ENCODE measurements around the gene FTL. TPM values are rescaled to one million over a fixed set of nuclear protein-coding genes. Genes with fewer than 3 reads are reported as not detected.

The FTL gene
- polyA plus RNA-seq, 2 of the 4 experiments (the other 2 are of a cell fraction), result 4,743 to 13,930 TPM

DNA sequence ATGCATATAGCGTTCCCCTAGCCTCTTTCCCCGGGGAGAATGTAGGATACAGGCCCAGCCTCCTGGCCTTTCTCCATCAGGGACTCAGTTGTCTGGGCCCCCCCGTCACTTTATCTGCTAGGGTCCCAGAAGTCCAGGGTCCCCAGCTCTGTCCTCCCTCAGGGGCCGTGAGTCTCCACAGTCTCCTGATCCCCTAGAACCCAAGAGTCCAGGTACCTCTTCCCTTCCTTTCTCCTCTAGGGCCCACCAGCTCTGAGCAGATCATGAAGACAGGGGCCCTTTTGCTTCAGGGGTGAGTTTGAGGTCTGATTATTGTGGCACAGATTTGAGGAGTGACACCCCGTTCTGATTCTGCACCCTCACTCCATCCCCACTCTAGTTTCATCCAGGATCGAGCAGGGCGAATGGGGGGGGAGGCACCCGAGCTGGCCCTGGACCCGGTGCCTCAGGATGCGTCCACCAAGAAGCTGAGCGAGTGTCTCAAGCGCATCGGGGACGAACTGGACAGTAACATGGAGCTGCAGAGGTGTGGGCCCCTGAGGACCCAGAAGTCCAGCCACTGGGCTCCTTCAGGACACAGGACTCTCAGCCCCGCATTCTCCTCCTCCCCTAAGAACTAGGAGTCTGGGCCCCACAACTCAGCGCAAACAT lies 9.7 kb upstream of the FTL start:
- WGBS (ENCODE audit: missing lambda C conversion rate), result 52% methylated on average over 16 of the region's 16 CpGs
- Histone ChIP-seq H3K4me2 (peak overlapping the region; percentile 97), H3K27ac (peak overlapping the region; percentile 96 to 97), H3K9me3 (no peaks in the 10 kb centered on the region), H3K4me3 (peak overlapping the region; percentile 83), H3K4me1 (peaks cover 16% of the 10 kb centered on the region)
- ATAC-seq, result peak; percentile 3 to 20; a peak in 1 of 6 replicates
- ChIA-PET CTCF (interaction anchor here (0.7 to 2.6 kb wide), 8 partner anchors 15 to 167 kb away, joined by 3 to 15 read pairs (median 6); partner anchors contain the start of gene NUCB1), POLR2A (interaction anchor here (1.4 to 6.5 kb wide), 5 partner anchors 9 to 83 kb away, joined by 6 to 47 read pairs (median 13); partner anchors contain the start of genes NUCB1 and PPP1R15A)
- TF ChIP-seq, protein P1, sequence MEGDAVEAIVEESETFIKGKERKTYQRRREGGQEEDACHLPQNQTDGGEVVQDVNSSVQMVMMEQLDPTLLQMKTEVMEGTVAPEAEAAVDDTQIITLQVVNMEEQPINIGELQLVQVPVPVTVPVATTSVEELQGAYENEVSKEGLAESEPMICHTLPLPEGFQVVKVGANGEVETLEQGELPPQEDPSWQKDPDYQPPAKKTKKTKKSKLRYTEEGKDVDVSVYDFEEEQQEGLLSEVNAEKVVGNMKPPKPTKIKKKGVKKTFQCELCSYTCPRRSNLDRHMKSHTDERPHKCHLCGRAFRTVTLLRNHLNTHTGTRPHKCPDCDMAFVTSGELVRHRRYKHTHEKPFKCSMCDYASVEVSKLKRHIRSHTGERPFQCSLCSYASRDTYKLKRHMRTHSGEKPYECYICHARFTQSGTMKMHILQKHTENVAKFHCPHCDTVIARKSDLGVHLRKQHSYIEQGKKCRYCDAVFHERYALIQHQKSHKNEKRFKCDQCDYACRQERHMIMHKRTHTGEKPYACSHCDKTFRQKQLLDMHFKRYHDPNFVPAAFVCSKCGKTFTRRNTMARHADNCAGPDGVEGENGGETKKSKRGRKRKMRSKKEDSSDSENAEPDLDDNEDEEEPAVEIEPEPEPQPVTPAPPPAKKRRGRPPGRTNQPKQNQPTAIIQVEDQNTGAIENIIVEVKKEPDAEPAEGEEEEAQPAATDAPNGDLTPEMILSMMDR (IDR thresholded peaks at IDR 0.05), result no peak
- TF ChIP-seq, protein P2, sequence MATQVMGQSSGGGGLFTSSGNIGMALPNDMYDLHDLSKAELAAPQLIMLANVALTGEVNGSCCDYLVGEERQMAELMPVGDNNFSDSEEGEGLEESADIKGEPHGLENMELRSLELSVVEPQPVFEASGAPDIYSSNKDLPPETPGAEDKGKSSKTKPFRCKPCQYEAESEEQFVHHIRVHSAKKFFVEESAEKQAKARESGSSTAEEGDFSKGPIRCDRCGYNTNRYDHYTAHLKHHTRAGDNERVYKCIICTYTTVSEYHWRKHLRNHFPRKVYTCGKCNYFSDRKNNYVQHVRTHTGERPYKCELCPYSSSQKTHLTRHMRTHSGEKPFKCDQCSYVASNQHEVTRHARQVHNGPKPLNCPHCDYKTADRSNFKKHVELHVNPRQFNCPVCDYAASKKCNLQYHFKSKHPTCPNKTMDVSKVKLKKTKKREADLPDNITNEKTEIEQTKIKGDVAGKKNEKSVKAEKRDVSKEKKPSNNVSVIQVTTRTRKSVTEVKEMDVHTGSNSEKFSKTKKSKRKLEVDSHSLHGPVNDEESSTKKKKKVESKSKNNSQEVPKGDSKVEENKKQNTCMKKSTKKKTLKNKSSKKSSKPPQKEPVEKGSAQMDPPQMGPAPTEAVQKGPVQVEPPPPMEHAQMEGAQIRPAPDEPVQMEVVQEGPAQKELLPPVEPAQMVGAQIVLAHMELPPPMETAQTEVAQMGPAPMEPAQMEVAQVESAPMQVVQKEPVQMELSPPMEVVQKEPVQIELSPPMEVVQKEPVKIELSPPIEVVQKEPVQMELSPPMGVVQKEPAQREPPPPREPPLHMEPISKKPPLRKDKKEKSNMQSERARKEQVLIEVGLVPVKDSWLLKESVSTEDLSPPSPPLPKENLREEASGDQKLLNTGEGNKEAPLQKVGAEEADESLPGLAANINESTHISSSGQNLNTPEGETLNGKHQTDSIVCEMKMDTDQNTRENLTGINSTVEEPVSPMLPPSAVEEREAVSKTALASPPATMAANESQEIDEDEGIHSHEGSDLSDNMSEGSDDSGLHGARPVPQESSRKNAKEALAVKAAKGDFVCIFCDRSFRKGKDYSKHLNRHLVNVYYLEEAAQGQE (IDR thresholded peaks at IDR 0.05), result no peak
- no peak for TF ChIP-seq HDAC2 (IDR thresholded peaks at IDR 0.05)
- no peak for TF ChIP-seq ZNF302 (CRISPR knock-in tag; IDR thresholded peaks at IDR 0.05)
- TF ChIP-seq NPAS2 (CRISPR knock-in tag; IDR thresholded peaks at IDR 0.05; ENCODE audit: borderline replicate concordance), result no peak
- no peak for TF ChIP-seq KDM1A (IDR thresholded peaks at IDR 0.05; ENCODE audit: low read depth)
- TF ChIP-seq, protein P3, sequence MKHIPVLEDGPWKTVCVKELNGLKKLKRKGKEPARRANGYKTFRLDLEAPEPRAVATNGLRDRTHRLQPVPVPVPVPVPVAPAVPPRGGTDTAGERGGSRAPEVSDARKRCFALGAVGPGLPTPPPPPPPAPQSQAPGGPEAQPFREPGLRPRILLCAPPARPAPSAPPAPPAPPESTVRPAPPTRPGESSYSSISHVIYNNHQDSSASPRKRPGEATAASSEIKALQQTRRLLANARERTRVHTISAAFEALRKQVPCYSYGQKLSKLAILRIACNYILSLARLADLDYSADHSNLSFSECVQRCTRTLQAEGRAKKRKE (CRISPR knock-in tag; IDR thresholded peaks at IDR 0.05; ENCODE audit: low read depth), result no peak
- TF ChIP-seq NR3C1 (IDR thresholded peaks at IDR 0.05), result no peak
- no peak for TF ChIP-seq HOXB13 (CRISPR knock-in tag; IDR thresholded peaks at IDR 0.05; ENCODE audit: low read depth)
- DNase-seq (ENCODE audit: low read depth in 1 of 2, low spot score in 1 of 2), result no peak
- no peak for FAIRE-seq

DNA sequence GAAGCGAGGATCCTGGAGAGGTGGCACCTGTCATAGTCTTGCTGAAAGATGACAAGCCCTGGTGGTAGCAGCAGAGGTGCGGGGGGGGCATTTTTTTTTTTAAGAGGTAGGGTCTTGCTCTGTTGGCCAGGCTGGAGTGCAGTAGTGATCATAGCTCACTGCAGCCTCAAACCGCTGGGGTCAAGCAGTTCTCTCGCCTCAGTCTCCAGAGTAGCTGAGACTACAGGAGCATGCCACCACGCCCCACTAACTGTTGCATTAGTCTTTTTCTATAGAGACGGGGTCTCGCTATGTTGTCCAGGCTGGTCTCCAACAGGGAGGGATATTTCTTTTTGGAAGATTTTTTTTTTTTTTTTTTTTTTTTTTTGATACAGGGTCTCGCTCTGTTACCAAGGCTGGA lies 7.1 kb upstream of the FTL start:
- 92% methylated on average over 8 of the region's 8 CpGs for WGBS (ENCODE audit: missing lambda C conversion rate)
- Histone ChIP-seq H3K4me2 (no peak overlapping the region), H3K4me3 (no peak overlapping the region), H3K4me1 (peaks cover 42% of the 10 kb centered on the region), H3K27ac (no peak overlapping the region), H3K9me3 (no peaks in the 10 kb centered on the region)
- ChIA-PET POLR2A (interaction anchor here (1.2 to 6.5 kb wide), 3 partner anchors 11 to 86 kb away, joined by 4 to 47 read pairs (median 4); partner anchors contain the start of genes NUCB1 and PPP1R15A), CTCF (interaction anchor here (0.7 to 5.4 kb wide), 3 partner anchors 13 to 108 kb away, joined by 4 to 39 read pairs (median 4); no protein-coding TSS in a partner anchor)
- DNase-seq (ENCODE audit: low read depth in 1 of 2, low spot score in 1 of 2) (no peak), ATAC-seq (no peak), FAIRE-seq (no peak)
- TF ChIP-seq MYC (IDR thresholded peaks at IDR 0.05; ENCODE audit: borderline replicate concordance, low read length) (no peak), CBX2 (IDR thresholded peaks at IDR 0.05; ENCODE audit: borderline replicate concordance, low read depth) (no peak), ESRRA (IDR thresholded peaks at IDR 0.05; ENCODE audit: borderline replicate concordance, low read length) (no peak), RAD21 (conservative IDR thresholded peaks at IDR 0.05 in 1 of 2, IDR thresholded peaks at IDR 0.05 in 1 of 2) (no peak), FOSB (CRISPR knock-in tag; IDR thresholded peaks at IDR 0.05) (no peak), RCOR1 (IDR thresholded peaks at IDR 0.05; ENCODE audit: low read depth, low read length) (no peak), ZSCAN20 (CRISPR knock-in tag; IDR thresholded peaks at IDR 0.05) (no peak), CEBPB (IDR thresholded peaks at IDR 0.05) (no peak), TP53 (CRISPR knock-in tag; IDR thresholded peaks at IDR 0.05) (no peak), EHF (CRISPR knock-in tag; IDR thresholded peaks at IDR 0.05) (no peak), JUN (IDR thresholded peaks at IDR 0.05) (no peak), TFCP2L1 (CRISPR knock-in tag; IDR thresholded peaks at IDR 0.05) (no peak)
- TF ChIP-seq, protein P4, sequence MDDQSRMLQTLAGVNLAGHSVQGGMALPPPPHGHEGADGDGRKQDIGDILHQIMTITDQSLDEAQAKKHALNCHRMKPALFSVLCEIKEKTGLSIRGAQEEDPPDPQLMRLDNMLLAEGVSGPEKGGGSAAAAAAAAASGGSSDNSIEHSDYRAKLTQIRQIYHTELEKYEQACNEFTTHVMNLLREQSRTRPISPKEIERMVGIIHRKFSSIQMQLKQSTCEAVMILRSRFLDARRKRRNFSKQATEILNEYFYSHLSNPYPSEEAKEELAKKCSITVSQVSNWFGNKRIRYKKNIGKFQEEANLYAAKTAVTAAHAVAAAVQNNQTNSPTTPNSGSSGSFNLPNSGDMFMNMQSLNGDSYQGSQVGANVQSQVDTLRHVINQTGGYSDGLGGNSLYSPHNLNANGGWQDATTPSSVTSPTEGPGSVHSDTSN (IDR thresholded peaks at IDR 0.05), result no peak
- TF ChIP-seq, protein P5, sequence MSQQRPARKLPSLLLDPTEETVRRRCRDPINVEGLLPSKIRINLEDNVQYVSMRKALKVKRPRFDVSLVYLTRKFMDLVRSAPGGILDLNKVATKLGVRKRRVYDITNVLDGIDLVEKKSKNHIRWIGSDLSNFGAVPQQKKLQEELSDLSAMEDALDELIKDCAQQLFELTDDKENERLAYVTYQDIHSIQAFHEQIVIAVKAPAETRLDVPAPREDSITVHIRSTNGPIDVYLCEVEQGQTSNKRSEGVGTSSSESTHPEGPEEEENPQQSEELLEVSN (IDR thresholded peaks at IDR 0.05; ENCODE audit: borderline replicate concordance, low read depth), result no peak
- TF ChIP-seq, protein P2 (IDR thresholded peaks at IDR 0.05), result no peak
